HG02623 (cell line): Measurements from ENCODE around the gene DNAH14.

Experiments used
- ATAC-seq: cut with Tn5 transposase; IDR thresholded peaks from one replicate; pipeline ENCODE4 v1.9.1; 2021; ENCODE audit warnings: moderate library complexity; ENCODE audit not compliant: unreplicated experiment

The DNAH14 gene

GRCh38 chr1:225388372-225388771, 458.9 kb downstream of the DNAH14 start:
- no peak for ATAC-seq

DNA sequence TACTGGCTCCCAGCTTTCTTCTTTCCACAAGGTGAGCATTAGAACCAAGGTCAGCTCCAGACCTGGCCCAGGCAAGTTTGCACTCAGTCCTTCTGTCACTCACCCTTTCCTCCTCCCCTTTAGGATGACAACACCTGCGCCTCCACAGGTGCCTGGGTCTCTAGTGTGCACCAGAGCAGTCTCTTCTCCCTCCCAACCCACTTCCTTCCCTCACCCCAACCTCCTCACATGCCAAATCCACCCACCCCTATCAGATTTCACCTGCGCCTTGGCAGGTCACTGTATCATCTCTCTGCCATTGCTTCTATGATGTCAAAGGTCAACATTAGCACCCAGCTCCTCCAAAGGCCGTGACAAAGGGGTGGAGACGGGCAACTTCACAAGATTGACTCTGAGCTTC, 460.4 kb downstream of the DNAH14 start:
- ATAC-seq = no peak

GRCh38 chr1:225396357-225396756, 466.9 kb downstream of the DNAH14 start:
- ATAC-seq = no peak

- no peak for ATAC-seq
Observed at GRCh38 chr1:225400968-225401367, 471.5 kb downstream of the DNAH14 start.

- ATAC-seq = no peak
Observed at GRCh38 chr1:225406976-225407725, 477.7 kb downstream of the DNAH14 start.

- no peak for ATAC-seq
Observed at GRCh38 chr1:225407755-225408154, 478.3 kb downstream of the DNAH14 start.

- ATAC-seq = no peak
Observed at GRCh38 chr1:225408249-225408648, 478.8 kb downstream of the DNAH14 start.

DNA sequence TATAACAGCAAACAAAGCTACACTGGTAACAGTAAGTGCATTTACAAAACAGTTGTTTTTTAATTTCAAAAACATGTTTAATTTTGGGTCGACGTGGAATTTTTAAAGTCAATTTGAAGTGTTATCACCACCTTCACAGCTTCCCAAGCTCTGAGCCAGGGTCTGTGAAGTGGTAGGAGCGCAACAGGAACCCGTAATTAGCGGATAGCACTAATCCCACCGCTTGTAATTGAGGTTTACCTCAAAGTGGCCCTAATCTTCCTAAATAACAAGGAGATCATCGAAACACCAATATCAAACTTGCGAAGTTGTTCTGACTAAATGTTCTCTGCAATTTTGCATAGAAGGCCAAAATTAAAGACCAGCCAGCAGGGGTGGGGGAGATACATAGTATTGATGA, 479.6 kb downstream of the DNAH14 start:
- ATAC-seq = no peak

GRCh38 chr1:225410036-225410435, 480.6 kb downstream of the DNAH14 start:
- ATAC-seq = no peak

GRCh38 chr1:225412321-225412720, 482.8 kb downstream of the DNAH14 start:
- ATAC-seq = no peak

DNA sequence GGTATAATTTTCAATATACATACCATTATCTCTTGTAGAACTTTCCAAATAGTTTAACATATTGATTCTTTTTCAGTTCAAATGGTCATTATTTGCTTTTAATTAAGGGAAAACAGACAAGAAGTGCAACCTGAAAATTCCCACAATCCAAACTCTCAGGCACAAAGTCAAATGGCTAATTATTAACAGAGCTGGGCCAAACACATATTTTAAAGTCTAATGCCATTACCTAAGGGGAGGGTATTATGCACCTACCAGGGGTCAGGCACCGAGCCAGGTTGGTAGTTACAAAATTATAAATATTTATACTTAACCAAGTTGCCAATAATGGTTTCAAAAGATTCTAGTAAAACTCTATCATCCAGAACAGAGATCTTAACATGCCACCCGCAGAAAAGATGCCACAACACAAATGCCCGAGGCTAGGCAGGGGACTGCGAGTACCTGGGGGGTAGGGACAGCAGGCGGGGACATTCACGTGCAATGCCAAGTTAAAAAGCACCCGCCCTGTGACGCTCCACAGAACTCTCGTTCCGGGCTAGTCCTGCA, 483.4 kb downstream of the DNAH14 start:
- ATAC-seq = no peak

DNA sequence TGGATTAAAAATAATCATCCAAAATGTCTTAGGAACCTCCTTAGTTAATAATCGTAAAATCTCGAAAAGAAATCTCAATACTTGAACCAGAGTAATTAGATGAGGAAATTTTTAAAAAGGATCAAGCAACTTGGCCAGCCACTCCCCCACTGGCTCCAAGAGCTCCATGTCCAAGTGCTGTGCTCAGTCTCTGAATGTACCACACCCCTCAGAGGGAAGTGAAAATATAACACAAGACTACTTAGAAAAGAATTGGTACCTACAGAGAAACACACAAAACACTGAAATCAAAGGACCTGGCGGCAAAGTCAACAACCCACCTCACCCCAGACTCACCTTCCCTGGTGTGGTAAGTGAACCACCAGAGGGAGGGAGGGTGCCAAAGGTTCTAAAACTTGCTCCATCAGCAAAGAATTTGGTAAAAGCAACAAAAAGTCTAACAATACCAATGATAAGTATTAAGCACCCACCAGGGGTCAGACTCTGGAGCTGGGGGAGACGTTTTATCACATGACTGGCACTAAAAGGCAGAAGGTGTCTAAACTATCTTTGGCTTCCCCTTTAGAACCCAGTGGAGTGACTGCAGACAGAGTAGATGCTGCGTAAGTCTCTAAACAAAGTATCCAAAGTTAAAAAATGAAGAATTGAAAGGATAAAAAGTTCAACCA, 484.4 kb downstream of the DNAH14 start:
- no peak for ATAC-seq

DNA sequence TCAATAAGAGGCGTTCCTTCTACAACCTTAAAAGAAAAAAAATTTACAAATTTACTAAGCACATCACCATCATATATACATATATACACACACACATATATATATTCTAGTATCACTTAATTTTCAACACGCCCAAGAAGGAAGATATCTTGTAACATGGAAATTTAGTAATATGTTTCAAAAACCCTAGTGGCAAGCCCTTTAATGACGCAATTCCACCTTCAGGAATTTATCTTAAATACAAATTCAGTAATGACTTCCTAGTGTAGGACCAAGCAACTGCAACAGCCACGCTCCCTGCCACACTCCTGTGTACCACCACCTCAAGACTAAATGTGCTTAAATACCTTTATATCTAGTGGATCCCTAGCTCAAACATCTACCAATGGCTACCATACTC, 485.8 kb downstream of the DNAH14 start:
- ATAC-seq = no peak

- no peak for ATAC-seq
Observed at GRCh38 chr1:225415967-225416745, 486.7 kb downstream of the DNAH14 start.

- ATAC-seq = no peak
Observed at GRCh38 chr1:225418059-225418458, 488.6 kb downstream of the DNAH14 start.

DNA sequence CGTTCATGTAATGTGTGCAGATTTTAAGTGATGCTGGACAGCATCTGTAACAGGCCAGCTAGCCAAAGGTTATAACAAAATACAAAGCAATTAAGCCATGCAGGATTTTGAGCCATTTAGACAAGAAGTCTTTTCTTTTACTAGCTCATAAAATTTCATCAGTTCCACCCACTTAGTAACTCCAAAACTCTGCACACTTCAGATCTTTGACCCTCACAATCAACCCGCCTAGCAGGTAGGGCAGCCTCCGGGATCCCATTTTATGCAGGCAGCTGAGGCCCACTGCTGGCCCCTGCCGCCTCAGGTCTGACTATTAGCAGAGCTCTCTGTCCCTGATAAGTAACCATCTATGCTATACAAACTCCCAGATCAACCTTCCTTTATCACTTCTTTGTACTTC, 489.1 kb downstream of the DNAH14 start:
- no peak for ATAC-seq

GRCh38 chr1:225422031-225422605, 492.6 kb downstream of the DNAH14 start:
- ATAC-seq = no peak

DNA sequence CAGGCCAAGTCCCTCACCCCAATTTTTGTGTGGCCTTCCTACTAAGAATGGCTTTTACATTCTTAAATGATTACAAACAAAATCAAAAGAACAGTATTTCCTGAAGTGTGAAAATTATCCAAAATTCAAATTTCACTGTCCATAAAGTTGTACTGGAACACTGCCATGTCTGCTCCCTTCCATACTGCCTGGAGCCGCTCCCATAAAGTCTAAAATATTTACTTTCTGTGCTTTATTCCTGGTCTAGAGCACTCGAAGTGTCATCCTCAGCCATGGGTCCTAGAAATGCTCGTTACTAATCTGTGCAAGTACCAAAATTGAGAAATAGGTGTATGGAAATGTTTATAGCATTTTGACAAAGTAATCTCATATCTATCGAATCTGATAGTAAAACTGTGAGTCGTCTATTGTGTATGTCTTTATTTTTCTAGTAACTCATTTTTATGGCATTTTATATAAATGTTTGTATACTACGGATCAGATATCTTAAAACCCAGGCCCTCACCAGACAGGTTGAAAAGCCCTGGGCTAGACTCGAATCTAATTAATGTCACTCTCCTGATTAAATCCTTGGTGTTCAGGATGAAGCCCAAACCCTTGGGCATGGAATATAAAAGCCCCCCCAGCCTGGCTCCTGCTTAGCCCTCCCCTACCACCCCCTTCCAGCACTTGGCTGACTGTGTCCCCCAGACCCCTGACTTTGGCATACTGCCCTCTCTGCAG, 493.5 kb downstream of the DNAH14 start:
- no peak for ATAC-seq

- ATAC-seq = no peak
Observed at GRCh38 chr1:225423518-225423855, 494.0 kb downstream of the DNAH14 start.

DNA sequence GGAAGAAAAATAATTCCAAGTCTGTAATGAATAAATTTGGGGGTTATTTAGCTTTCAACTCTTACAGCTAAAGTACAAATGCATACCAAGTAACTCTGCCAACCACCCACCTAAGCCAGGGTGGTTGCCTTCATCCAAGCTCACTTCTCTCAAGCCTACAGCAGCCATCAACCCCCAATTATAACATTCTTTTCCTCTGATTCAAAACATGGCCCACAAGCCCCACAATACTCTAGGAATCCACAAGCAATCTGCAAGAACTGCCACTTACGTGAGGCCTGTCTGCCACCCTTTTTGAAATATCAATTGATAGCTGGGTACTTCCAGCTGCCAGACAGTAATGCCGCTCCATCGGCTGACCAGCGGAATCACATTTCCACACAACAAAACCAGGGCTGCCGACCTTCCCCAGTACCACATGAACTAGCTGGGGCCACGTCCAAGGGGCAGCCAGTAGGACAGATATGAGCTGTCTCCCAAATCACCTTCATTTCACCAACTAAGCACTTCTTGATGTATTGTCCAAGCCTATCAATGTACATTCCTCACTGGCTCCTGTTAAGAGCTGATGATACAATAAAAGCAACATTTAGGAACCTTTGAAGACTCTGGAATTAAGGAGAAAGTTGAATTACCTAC, 495.2 kb downstream of the DNAH14 start:
- no peak for ATAC-seq
